ENCODE data around the gene KRTAP17-1.

KRTAP17-1 gene

DNA sequence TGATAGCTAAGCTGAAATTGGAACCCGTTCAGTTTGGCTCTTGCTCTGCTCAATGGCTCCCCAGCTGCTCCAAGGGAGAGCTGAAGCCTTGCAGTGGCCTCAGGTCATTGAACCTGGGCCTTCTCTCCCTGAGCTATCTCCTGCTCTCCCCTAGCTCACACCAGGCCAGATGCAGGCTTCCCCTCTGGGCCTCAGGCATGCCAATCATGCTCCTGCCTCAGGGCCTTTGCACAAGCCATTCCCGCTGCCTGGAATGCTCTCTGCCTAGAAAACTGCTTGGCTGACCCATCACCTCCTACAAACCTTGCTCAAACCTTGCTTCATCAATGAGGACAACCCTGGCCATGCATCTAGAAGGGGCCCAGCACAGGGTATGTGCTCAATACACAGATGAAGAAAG is 16.7 kb upstream of the KRTAP17-1 start:
- no peak overlapping the region for H3K4me3 ChIP-seq (ENCODE audit: control insufficient read depth, low read depth, low read length)
- no peak for DNase-seq (ENCODE audit: low read depth)
- TF ChIP-seq, protein P1, sequence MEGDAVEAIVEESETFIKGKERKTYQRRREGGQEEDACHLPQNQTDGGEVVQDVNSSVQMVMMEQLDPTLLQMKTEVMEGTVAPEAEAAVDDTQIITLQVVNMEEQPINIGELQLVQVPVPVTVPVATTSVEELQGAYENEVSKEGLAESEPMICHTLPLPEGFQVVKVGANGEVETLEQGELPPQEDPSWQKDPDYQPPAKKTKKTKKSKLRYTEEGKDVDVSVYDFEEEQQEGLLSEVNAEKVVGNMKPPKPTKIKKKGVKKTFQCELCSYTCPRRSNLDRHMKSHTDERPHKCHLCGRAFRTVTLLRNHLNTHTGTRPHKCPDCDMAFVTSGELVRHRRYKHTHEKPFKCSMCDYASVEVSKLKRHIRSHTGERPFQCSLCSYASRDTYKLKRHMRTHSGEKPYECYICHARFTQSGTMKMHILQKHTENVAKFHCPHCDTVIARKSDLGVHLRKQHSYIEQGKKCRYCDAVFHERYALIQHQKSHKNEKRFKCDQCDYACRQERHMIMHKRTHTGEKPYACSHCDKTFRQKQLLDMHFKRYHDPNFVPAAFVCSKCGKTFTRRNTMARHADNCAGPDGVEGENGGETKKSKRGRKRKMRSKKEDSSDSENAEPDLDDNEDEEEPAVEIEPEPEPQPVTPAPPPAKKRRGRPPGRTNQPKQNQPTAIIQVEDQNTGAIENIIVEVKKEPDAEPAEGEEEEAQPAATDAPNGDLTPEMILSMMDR (conservative IDR thresholded peaks at IDR 0.05; ENCODE audit: control insufficient read depth, insufficient read depth, low read depth, low read length) = no peak

DNA sequence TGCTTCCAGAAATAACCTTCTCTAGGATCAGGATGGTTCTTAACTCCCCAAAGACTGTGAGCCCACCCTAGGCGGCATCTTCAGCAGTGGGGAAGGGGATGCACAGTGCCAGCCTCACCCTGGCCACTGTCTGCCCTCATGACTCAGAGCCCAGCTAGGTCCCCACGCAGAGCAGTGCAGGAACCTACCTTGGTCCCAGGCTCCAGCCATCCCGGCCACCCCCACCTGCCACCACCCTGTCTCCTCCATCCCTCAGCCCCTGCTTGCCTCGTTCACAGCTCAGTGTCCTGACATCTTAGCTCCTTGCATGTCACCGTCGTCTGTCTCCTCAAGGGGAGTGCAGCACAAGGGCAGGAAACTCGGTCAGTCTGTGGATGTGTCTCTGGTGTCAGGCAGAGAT is 16.1 kb upstream of the KRTAP17-1 start:
- no peak for DNase-seq (ENCODE audit: low read depth)
- H3K4me3 ChIP-seq (ENCODE audit: control insufficient read depth, low read depth, low read length) = no peak overlapping the region
- TF ChIP-seq, protein P1 (conservative IDR thresholded peaks at IDR 0.05; ENCODE audit: control insufficient read depth, insufficient read depth, low read depth, low read length) = no peak

DNA sequence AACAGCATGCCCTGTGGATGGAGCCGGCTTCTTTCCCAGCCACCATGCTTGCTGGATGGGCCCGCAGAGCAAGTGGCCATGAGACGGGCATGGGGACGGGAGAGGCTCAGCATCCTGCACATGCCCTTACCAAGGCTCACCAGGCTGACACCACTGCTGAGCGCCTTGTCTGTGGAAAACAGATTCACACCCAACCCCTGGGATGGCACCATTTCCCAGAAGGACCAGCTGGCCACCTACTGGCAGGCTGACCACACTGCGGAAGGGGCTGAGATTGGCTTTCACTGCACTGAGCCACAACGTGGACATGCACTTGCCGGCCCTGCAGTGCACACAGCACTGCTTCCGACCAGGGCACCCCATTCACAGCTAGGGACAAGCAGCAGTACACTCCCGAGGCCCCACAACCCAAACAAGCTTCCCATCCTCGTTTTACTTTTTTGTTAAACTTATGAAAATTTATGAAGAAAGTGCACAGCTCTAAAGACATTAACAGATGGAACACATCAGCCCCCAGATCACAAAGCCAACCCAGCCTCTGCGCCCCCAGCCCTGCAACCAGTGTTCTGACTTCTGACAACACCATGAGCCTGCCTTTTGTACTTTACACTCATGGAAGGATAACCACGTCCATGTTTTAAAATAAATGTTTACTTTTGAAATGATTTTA is 13.9 kb upstream of the KRTAP17-1 start:
- peak; percentile 55 for DNase-seq (ENCODE audit: low read depth)
- TF ChIP-seq, protein P1 (conservative IDR thresholded peaks at IDR 0.05; ENCODE audit: control insufficient read depth, insufficient read depth, low read depth, low read length) = peak; percentile 86
- no peak overlapping the region for H3K4me3 ChIP-seq (ENCODE audit: control insufficient read depth, low read depth, low read length)

DNA sequence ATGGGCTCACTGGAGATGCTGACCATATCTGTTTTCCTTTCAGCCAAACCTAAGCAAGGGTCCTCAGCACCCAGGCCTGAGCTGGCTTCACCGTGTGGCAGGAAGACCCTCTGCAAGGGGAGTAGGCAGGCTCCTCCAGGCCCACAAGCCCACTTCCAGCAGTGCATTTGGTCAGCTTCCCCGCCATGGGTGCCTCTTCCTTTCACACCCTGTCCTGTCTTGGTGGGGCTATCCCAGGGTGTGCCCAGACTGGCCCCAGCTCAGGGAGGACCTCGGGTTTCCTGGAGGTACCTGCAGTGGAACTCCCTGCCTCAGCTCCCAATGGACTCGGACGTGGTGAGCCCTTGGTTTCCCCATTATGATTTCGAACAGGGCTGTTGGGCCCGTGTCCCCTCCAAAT is 12.7 kb upstream of the KRTAP17-1 start:
- H3K4me3 ChIP-seq (ENCODE audit: control insufficient read depth, low read depth, low read length) = no peak overlapping the region
- DNase-seq (ENCODE audit: low read depth) = no peak
- TF ChIP-seq, protein P1 (conservative IDR thresholded peaks at IDR 0.05; ENCODE audit: control insufficient read depth, insufficient read depth, low read depth, low read length) = no peak

DNA sequence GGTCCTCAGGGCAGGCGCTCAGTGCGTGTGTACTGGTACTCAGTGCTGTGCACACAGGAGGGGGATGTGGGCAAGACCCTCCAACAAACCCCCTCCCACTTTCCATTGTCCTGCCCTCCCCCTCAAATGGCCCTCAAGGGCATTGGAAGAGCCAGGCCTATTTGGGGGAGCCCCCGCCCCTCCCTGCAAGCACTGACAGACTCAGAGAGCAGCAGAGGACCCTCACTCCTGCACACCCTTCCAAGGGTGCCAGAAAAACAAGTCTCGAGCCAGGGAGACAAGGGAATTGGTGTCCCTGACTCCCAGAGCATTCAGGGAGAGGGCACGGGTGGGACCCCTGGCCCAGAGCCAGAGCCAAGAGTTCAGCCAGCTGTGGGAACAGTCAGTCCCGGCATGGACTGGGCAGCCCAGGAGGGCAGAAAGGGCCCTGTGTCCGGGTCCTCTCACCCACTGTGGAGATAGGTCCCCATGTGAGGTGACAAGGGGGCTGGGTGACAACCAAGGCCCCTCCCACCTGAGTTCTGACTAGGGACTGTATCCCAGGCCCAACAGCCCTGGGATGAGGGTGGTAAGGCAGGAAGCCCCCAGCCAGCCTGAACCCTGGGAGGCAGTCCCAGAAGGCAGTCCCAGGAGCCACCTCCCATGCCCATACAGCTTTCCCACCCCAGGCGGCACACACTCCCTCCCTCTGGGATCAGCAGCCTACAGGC is 12.1 kb upstream of the KRTAP17-1 start:
- TF ChIP-seq, protein P1 (conservative IDR thresholded peaks at IDR 0.05; ENCODE audit: control insufficient read depth, insufficient read depth, low read depth, low read length) = no peak
- DNase-seq (ENCODE audit: low read depth) = no peak
- H3K4me3 ChIP-seq (ENCODE audit: control insufficient read depth, low read depth, low read length) = no peak overlapping the region

DNA sequence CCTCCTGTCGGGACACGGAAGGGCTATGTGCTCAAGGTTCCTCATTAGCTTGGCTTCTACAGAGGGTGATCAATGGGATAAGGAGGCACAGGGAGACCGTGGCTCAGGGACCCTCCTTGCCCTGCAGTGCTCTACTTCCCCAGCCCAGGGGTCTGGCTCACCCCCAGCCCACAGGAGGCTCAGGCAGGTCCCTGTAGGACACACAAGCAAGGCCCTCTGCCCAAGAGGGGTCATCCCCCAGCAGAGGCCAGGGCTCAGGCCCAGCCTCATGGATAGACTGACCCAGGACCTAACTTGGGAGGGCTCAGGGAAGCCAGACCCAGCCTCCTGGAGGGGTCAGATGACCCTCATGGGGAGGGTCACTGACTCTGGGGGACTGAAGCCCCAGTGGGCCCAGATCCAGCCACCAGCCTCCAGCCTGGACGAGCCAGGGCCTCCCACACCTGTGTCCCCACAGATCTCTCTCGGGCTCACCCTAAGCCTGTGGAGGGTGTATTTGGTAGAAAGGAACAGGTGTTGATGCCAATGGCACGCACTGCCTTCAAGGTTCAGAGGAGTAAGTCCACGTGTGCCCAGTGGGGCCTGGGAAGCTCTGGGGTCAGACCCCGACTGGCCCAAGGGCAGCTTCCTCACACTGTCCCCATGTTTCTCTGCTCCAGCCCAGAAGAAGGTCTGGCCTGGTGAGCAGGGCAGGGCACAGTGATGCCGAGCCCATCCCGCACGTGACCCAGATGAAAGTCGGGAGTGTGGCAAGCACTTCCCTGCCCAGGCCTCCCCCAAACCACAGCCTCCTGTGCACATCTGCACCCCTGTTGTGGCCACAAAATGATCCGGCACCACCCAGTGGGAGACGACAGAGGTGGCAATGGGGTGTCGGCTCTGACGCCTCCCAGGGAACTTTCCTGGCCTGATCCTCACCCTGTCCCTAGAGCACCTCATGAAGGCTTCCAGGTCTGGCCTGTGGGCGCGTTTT is 10.9 kb upstream of the KRTAP17-1 start:
- TF ChIP-seq, protein P1 (conservative IDR thresholded peaks at IDR 0.05; ENCODE audit: control insufficient read depth, insufficient read depth, low read depth, low read length) = no peak
- DNase-seq (ENCODE audit: low read depth) = no peak
- H3K4me3 ChIP-seq (ENCODE audit: control insufficient read depth, low read depth, low read length) = no peak overlapping the region
